Astrocyte (in vitro differentiated cells and primary cell): ENCODE measurements around the gene SOX13. TPM values are rescaled to one million over a fixed set of nuclear protein-coding genes. Genes with fewer than 3 reads are reported as not detected.
A peak's percentile ranks its signal among the peaks of the same experiment; 100 is the strongest.

Experiments
- DNase-seq: peaks from one replicate; pipeline ENCODE4 v3.0.0-alpha.2; 2010; ENCODE audit warnings: low read depth
- FAIRE-seq: peaks from 2 replicates; lab custom pipeline; 2011; peaks lifted over from hg19 to GRCh38; lab: Jason Lieb, UNC
- H2AFZ ChIP-seq: 2 replicates; pipeline ENCODE4 v1.6.0; 2012; ENCODE audit warnings: low read depth, low read length, inconsistent platforms
- H3K27ac ChIP-seq: 2 replicates; pipeline ENCODE4 v1.5.1; 2011; ENCODE audit warnings: low read depth, low read length, inconsistent platforms
- H3K27me3 ChIP-seq: 2 replicates; pipeline ENCODE4 v1.6.0; 2011; ENCODE audit warnings: low read length, inconsistent platforms; ENCODE audit not compliant: insufficient read depth
- H3K36me3 ChIP-seq: 2 replicates; pipeline ENCODE4 v1.5.1; 2011; ENCODE audit warnings: low read length, inconsistent platforms; ENCODE audit not compliant: insufficient read depth
- H3K4me1 ChIP-seq: 2 replicates; pipeline ENCODE4 v1.5.1; 2011; ENCODE audit warnings: low read length, inconsistent platforms; ENCODE audit not compliant: insufficient read depth
- H3K4me2 ChIP-seq: 2 replicates; pipeline ENCODE4 v1.6.0; 2012; ENCODE audit warnings: low read length, inconsistent platforms
- H3K4me3 ChIP-seq: 2 replicates; pipeline ENCODE4 v1.5.1; 2011; ENCODE audit warnings: low read depth, mild to moderate bottlenecking, low read length, inconsistent platforms; ENCODE audit not compliant: insufficient read depth
- H3K79me2 ChIP-seq: 2 replicates; pipeline ENCODE4 v1.6.0; 2012; ENCODE audit warnings: mild to moderate bottlenecking, low read length, inconsistent platforms; ENCODE audit not compliant: insufficient read depth
- H3K9ac ChIP-seq: 2 replicates; pipeline ENCODE4 v1.6.0; 2012; ENCODE audit warnings: mild to moderate bottlenecking, low read length, inconsistent platforms
- H3K9me3 ChIP-seq: 2 replicates; pipeline ENCODE4 v1.5.1; 2012; ENCODE audit warnings: low read depth, mild to moderate bottlenecking, low read length, inconsistent platforms; ENCODE audit not compliant: insufficient read depth
- H4K20me1 ChIP-seq: 2 replicates; pipeline ENCODE4 v1.6.0; 2012; ENCODE audit warnings: low read length, inconsistent platforms; ENCODE audit not compliant: insufficient read depth
- H3K27ac Mint-ChIP-seq: one replicate; pipeline ENCODE4 v1.8.0; 2021; ENCODE audit warnings: mild to moderate bottlenecking, mixed read lengths; ENCODE audit not compliant: unreplicated experiment
- H3K27me3 Mint-ChIP-seq: one replicate; pipeline ENCODE4 v1.8.0; 2021; ENCODE audit warnings: low read depth, mixed read lengths; ENCODE audit not compliant: unreplicated experiment
- H3K36me3 Mint-ChIP-seq: one replicate; pipeline ENCODE4 v1.8.0; 2021; ENCODE audit warnings: low read depth, mixed read lengths; ENCODE audit not compliant: unreplicated experiment
- H3K4me1 Mint-ChIP-seq: one replicate; pipeline ENCODE4 v1.8.0; 2021; ENCODE audit warnings: low read depth, mixed read lengths; ENCODE audit not compliant: unreplicated experiment
- H3K4me3 Mint-ChIP-seq: one replicate; pipeline ENCODE4 v1.8.0; 2021; ENCODE audit warnings: mild to moderate bottlenecking, moderate library complexity, mixed read lengths; ENCODE audit not compliant: unreplicated experiment
- H3K9me3 Mint-ChIP-seq: one replicate; pipeline ENCODE4 v1.8.0; 2021; ENCODE audit warnings: mild to moderate bottlenecking, mixed read lengths; ENCODE audit not compliant: unreplicated experiment
- CTCF ChIP-seq: IDR thresholded peaks from 2 replicates; pipeline ENCODE4 v1.5.1; 2011; ENCODE audit warnings: low read depth, mild to moderate bottlenecking, inconsistent platforms, low read length, moderate library complexity; ENCODE audit not compliant: insufficient read depth
- EZH2 ChIP-seq: IDR thresholded peaks from 2 replicates; pipeline ENCODE4 v1.6.1; 2012; ENCODE audit warnings: mild to moderate bottlenecking, low read length, inconsistent platforms; ENCODE audit not compliant: insufficient read depth
- total RNA-seq: library from RNA; stranded (reverse); gene quantifications from 2 replicates; pipeline ENCODE4 v1.2.1, GENCODE V29; 2021

SOX13 gene
- total RNA-seq, 1 donor from 2014 or later = 12.4 TPM

DNA sequence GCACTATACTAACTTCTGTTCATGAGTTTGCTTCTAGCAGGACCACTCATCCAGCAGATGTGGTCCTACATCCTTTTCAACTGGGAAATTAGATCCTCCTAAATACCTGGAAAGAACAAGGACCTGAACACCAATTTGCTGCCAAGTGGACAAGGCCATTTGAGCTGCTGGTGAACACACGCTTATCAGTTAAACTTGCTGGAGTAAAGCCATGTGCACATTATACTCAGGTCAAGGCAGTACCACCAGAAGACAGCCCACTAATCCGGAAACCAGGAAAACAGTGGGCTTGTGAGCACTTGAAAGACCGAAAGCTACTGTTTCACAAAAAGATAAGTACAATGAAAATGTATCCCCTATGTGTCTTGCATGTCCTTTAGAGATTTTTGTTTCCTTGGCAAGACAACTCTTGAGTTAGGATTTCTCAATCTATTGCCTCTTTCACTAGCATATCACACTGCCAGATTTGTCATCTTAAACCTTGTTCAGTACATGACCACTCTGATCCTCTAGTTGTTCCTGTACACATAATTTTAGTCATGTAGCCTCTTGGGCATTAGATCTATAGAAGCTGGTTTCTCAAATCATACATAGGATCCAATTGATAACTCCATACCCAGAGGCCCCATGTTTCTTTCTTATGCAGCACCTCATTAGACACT, 97.7 kb downstream of the SOX13 start:
- H2AFZ ChIP-seq = no peak overlapping the region
- H4K20me1 ChIP-seq = no peaks in the 10 kb centered on the region
- DNase-seq (no peak), FAIRE-seq (no peak)
- no peak overlapping the region for H3K4me2 ChIP-seq
- H3K4me3 ChIP-seq = no peak overlapping the region
- H3K27ac Mint-ChIP-seq = no peak overlapping the region
- no peaks in the 10 kb centered on the region for H3K27me3 ChIP-seq
- peaks cover 10% of the 10 kb centered on the region for H3K9me3 ChIP-seq
- H3K4me1 ChIP-seq = peaks cover 13% of the 10 kb centered on the region
- peaks cover 14% of the 10 kb centered on the region for H3K27me3 Mint-ChIP-seq
- H3K36me3 Mint-ChIP-seq = no peaks in the 10 kb centered on the region
- H3K4me3 Mint-ChIP-seq = no peak overlapping the region
- H3K27ac ChIP-seq = no peak overlapping the region
- H3K36me3 ChIP-seq = no peaks in the 10 kb centered on the region
- no peaks in the 10 kb centered on the region for H3K79me2 ChIP-seq
- peaks cover 6% of the 10 kb centered on the region for H3K9me3 Mint-ChIP-seq
- no peaks in the 10 kb centered on the region for H3K4me1 Mint-ChIP-seq
- TF ChIP-seq CTCF (no peak), EZH2 (no peak)
- H3K9ac ChIP-seq = no peak overlapping the region

- no peaks in the 10 kb centered on the region for H4K20me1 ChIP-seq
- H3K36me3 ChIP-seq = no peaks in the 10 kb centered on the region
- no peaks in the 10 kb centered on the region for H3K36me3 Mint-ChIP-seq
- H3K27ac ChIP-seq = peak overlapping the region; percentile 49
- H3K4me2 ChIP-seq = peak overlapping the region; percentile 42
- no peak overlapping the region for H3K27ac Mint-ChIP-seq
- no peak overlapping the region for H3K4me3 Mint-ChIP-seq
- H3K9me3 ChIP-seq = peaks cover 10% of the 10 kb centered on the region
- no peak overlapping the region for H2AFZ ChIP-seq
- FAIRE-seq = peak; percentile 34
- no peaks in the 10 kb centered on the region for H3K4me1 Mint-ChIP-seq
- peaks cover 6% of the 10 kb centered on the region for H3K9me3 Mint-ChIP-seq
- no peaks in the 10 kb centered on the region for H3K27me3 ChIP-seq
- no peaks in the 10 kb centered on the region for H3K79me2 ChIP-seq
- TF ChIP-seq EZH2 (no peak), CTCF (no peak)
- H3K27me3 Mint-ChIP-seq = peaks cover 7% of the 10 kb centered on the region
- DNase-seq = peak; percentile 73
- no peak overlapping the region for H3K9ac ChIP-seq
- H3K4me3 ChIP-seq = no peak overlapping the region
- H3K4me1 ChIP-seq = peaks cover 13% of the 10 kb centered on the region
Measured at GRCh38 chr1:204171751-204172178, 98.8 kb downstream of the SOX13 start.

- H3K9ac ChIP-seq = no peak overlapping the region
- FAIRE-seq = no peak
- H3K4me2 ChIP-seq = no peak overlapping the region
- no peak for DNase-seq
- H4K20me1 ChIP-seq = no peaks in the 10 kb centered on the region
- Mint-ChIP-seq H3K27ac (no peak overlapping the region), H3K9me3 (peaks cover 6% of the 10 kb centered on the region), H3K27me3 (peaks cover 4% of the 10 kb centered on the region), H3K4me1 (no peaks in the 10 kb centered on the region), H3K4me3 (no peak overlapping the region), H3K36me3 (no peaks in the 10 kb centered on the region)
- H3K27me3 ChIP-seq = no peaks in the 10 kb centered on the region
- peaks cover 13% of the 10 kb centered on the region for H3K4me1 ChIP-seq
- peak overlapping the region; percentile 17 for H3K27ac ChIP-seq
- peaks cover 10% of the 10 kb centered on the region for H3K9me3 ChIP-seq
- no peaks in the 10 kb centered on the region for H3K36me3 ChIP-seq
- no peaks in the 10 kb centered on the region for H3K79me2 ChIP-seq
- TF ChIP-seq CTCF = no peak
- no peak for TF ChIP-seq EZH2
- no peak overlapping the region for H2AFZ ChIP-seq
- H3K4me3 ChIP-seq = no peak overlapping the region
Measured at GRCh38 chr1:204172404-204173029, 99.6 kb downstream of the SOX13 start.
